GM10266 (cell line): ENCODE data around the gene APOO.

ENCODE experiments used
- DNase-seq: peaks from one replicate; pipeline ENCODE4 v3.0.0; 2012; ENCODE audit errors: extremely low spot score
- CTCF ChIP-seq: IDR thresholded peaks from 2 replicates; pipeline ENCODE4 v1.5.1; 2012; ENCODE audit warnings: mild to moderate bottlenecking, low read depth; ENCODE audit not compliant: control insufficient read depth, insufficient read depth; ENCODE audit errors: missing control alignments

Gene APOO

GRCh38 chrX:23832721-23833120 lies 75.0 kb downstream of the APOO start:
- no peak for DNase-seq
- TF ChIP-seq CTCF, result no peak

GRCh38 chrX:23828881-23829280 lies 78.9 kb downstream of the APOO start:
- no peak for DNase-seq
- no peak for TF ChIP-seq CTCF

- DNase-seq, result no peak
- TF ChIP-seq CTCF, result no peak
Observed at GRCh38 chrX:23826653-23827052, 81.1 kb downstream of the APOO start.

- no peak for TF ChIP-seq CTCF
- DNase-seq, result no peak
Observed at GRCh38 chrX:23826216-23826615, 81.5 kb downstream of the APOO start.

- no peak for DNase-seq
- no peak for TF ChIP-seq CTCF
Observed at GRCh38 chrX:23825675-23826074, 82.1 kb downstream of the APOO start.

- no peak for TF ChIP-seq CTCF
- no peak for DNase-seq
Observed at GRCh38 chrX:23822841-23823240, 84.9 kb downstream of the APOO start.

- TF ChIP-seq CTCF, result no peak
- DNase-seq, result no peak
Observed at GRCh38 chrX:23822397-23822796, 85.3 kb downstream of the APOO start.
